Caco-2 (cell line): ENCODE measurements around the gene DPH2. TPM values are rescaled to one million over a fixed set of nuclear protein-coding genes. Genes with fewer than 3 reads are reported as not detected.

ENCODE experiments used
- BruUV-seq: library from RNA; stranded (reverse); fragments of 400-500 nt; replicated peaks from 2 replicates; lab custom pipeline; 2021; lab: Mats Ljungman, UMichigan
- CTCF ChIA-PET: fragments of 300-600 bp; sonication (Branson Sonifier 250); formaldehyde crosslinking; loops from one replicate; lab custom pipeline; 2022; ENCODE audit warnings: antibody characterized with exemption; lab: Charles Lee
- POLR2A ChIA-PET: fragments of 300-600 bp; sonication (Branson Sonifier 250); formaldehyde crosslinking; loops from one replicate; lab custom pipeline; 2022; ENCODE audit warnings: antibody characterized with exemption; lab: Charles Lee
- DNase-seq, 2 experiments: peaks; one replicate each; pipeline versions ENCODE4 v3.0.0 to v3.0.0-alpha.2; 2020 to 2022
- H3K27me3 ChIP-seq: replicated peaks from 2 replicates; pipeline ENCODE4 v1.6.0; 2011; ENCODE audit warnings: low read length; ENCODE audit not compliant: control insufficient read depth, insufficient read depth
- H3K36me3 ChIP-seq: 2 replicates; pipeline ENCODE4 v1.5.1; 2011; ENCODE audit warnings: low read length; ENCODE audit not compliant: control insufficient read depth, insufficient read depth
- H3K4me1 ChIP-seq: fragments of 250-450 bp; sonication (Bioruptor Pico); 2 replicates; pipeline ENCODE4 v1.5.1; 2020; ENCODE audit warnings: mild to moderate bottlenecking
- H3K4me3 ChIP-seq: 2 replicates; pipeline ENCODE4 v1.5.1; 2011; ENCODE audit warnings: low read depth, mild to moderate bottlenecking, control low read depth, low read length
- H3K9me3 ChIP-seq: fragments of 250-450 bp; sonication (Bioruptor Pico); 2 replicates; pipeline ENCODE4 v1.5.1; 2020; ENCODE audit warnings: mild to moderate bottlenecking, moderate library complexity
- H3K27ac Mint-ChIP-seq: one replicate; pipeline ENCODE4 v1.8.0; 2022; ENCODE audit warnings: mixed read lengths; ENCODE audit not compliant: unreplicated experiment
- H3K27me3 Mint-ChIP-seq: one replicate; pipeline ENCODE4 v1.8.0; 2022; ENCODE audit warnings: mixed read lengths; ENCODE audit not compliant: insufficient read depth, unreplicated experiment
- H3K36me3 Mint-ChIP-seq: one replicate; pipeline ENCODE4 v1.8.0; 2022; ENCODE audit warnings: mild to moderate bottlenecking, mixed read lengths; ENCODE audit not compliant: insufficient read depth, unreplicated experiment
- H3K4me1 Mint-ChIP-seq: one replicate; pipeline ENCODE4 v1.8.0; 2022; ENCODE audit warnings: low read depth, mixed read lengths; ENCODE audit not compliant: unreplicated experiment
- H3K4me3 Mint-ChIP-seq: one replicate; pipeline ENCODE4 v1.8.0; 2022; ENCODE audit warnings: mild to moderate bottlenecking, moderate library complexity, mixed read lengths; ENCODE audit not compliant: unreplicated experiment
- H3K9me3 Mint-ChIP-seq: one replicate; pipeline ENCODE4 v1.8.0; 2022; ENCODE audit warnings: mixed read lengths; ENCODE audit not compliant: unreplicated experiment
- CTCF ChIP-seq, 2 experiments: fragments of 200-600 bp in 1 of 2; IDR thresholded peaks; 1 replicate in 1 of 2; 2 replicates in 1 of 2; pipeline versions ENCODE4 v1.5.1 to v1.8.0; 2011 to 2022; ENCODE audit warnings: antibody characterized with exemption in 1 of 2, control low read depth in 1 of 2, inconsistent platforms in 1 of 2, low read depth in 1 of 2, low read length in 1 of 2, mild to moderate bottlenecking in 1 of 2, moderate library complexity in 1 of 2; ENCODE audit not compliant: insufficient read depth in 1 of 2, severe bottlenecking in 1 of 2, unreplicated experiment in 1 of 2
- intact Hi-C: fragments of 100-400 bp; cut with micrococcal nuclease; formaldehyde crosslinking; loops from one replicate; pipeline ENCODE4 v1.10.0; 2022; ENCODE audit not compliant: unreplicated experiment
- total RNA-seq: library from RNA; stranded (reverse); gene quantifications from 2 replicates; pipeline ENCODE4 v1.2.3, GENCODE V29; 2022

The DPH2 gene
- total RNA-seq, 1 experiment from 2014 or later = 29.0 TPM

DNA sequence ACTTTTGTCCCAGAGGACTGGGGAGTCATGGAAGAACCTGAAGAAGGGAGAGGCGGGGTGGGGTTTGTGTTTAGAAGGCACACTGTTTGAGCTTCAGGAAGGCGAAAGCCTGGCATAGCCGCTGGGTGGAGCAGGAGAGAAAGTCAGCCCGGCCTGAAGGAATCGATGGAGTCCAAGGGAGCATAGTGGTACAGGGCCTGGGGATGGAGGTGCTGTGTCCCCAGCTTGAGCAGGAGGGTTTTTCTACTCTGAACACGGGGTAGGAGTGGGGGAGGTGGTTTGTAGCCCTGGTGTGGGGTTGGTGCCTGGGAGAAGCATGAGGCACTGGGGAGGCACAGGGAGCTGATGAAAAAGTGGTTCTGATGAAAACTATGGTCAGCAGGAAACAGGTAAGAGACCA, 16.9 kb downstream of the DPH2 start:
- no peak for DNase-seq
- POLR2A ChIA-PET = no interaction called here
- Mint-ChIP-seq H3K9me3 (no peaks in the 10 kb centered on the region), H3K27me3 (no peaks in the 10 kb centered on the region), H3K27ac (peak overlapping the region; percentile 43), H3K4me1 (peaks cover 23% of the 10 kb centered on the region), H3K36me3 (peaks cover 19% of the 10 kb centered on the region), H3K4me3 (no peak overlapping the region)
- no peaks in the 10 kb centered on the region for H3K27me3 ChIP-seq
- no peak for TF ChIP-seq CTCF (IDR thresholded peaks at IDR 0.05; ENCODE audit: insufficient read depth in 1 of 2, low read depth in 1 of 2, low read length in 1 of 2, severe bottlenecking in 1 of 2, unreplicated experiment in 1 of 2)
- intact Hi-C loops = no loop called here
- no peaks in the 10 kb centered on the region for H3K9me3 ChIP-seq
- no peaks in the 10 kb centered on the region; the same call in 1 of the 2 replicates for H3K36me3 ChIP-seq
- no TSS peak for BruUV-seq
- peaks cover 13% of the 10 kb centered on the region; the same call in 1 of the 2 replicates for H3K4me1 ChIP-seq
- CTCF ChIA-PET = no interaction called here
- no peak overlapping the region for H3K4me3 ChIP-seq

- peaks cover 26% of the 10 kb centered on the region for H3K36me3 Mint-ChIP-seq
- ChIA-PET CTCF (no interaction called here), POLR2A (no interaction called here)
- peak overlapping the region; percentile 27 for H3K27ac Mint-ChIP-seq
- no peak for DNase-seq
- intact Hi-C loops = no loop called here
- H3K4me3 ChIP-seq = no peak overlapping the region
- no peak for TF ChIP-seq CTCF (IDR thresholded peaks at IDR 0.05; ENCODE audit: insufficient read depth in 1 of 2, low read depth in 1 of 2, low read length in 1 of 2, severe bottlenecking in 1 of 2, unreplicated experiment in 1 of 2)
- no peaks in the 10 kb centered on the region for H3K27me3 Mint-ChIP-seq
- peaks cover 23% of the 10 kb centered on the region for H3K4me1 Mint-ChIP-seq
- no TSS peak for BruUV-seq
- no peaks in the 10 kb centered on the region; the same call in 1 of the 2 replicates for H3K36me3 ChIP-seq
- no peaks in the 10 kb centered on the region for H3K27me3 ChIP-seq
- H3K9me3 Mint-ChIP-seq = no peaks in the 10 kb centered on the region
- peaks cover 13% of the 10 kb centered on the region; the same call in 1 of the 2 replicates for H3K4me1 ChIP-seq
- H3K4me3 Mint-ChIP-seq = no peak overlapping the region
- no peaks in the 10 kb centered on the region for H3K9me3 ChIP-seq
Measured at GRCh38 chr1:43987159-43987902, 17.5 kb downstream of the DPH2 start.

DNA sequence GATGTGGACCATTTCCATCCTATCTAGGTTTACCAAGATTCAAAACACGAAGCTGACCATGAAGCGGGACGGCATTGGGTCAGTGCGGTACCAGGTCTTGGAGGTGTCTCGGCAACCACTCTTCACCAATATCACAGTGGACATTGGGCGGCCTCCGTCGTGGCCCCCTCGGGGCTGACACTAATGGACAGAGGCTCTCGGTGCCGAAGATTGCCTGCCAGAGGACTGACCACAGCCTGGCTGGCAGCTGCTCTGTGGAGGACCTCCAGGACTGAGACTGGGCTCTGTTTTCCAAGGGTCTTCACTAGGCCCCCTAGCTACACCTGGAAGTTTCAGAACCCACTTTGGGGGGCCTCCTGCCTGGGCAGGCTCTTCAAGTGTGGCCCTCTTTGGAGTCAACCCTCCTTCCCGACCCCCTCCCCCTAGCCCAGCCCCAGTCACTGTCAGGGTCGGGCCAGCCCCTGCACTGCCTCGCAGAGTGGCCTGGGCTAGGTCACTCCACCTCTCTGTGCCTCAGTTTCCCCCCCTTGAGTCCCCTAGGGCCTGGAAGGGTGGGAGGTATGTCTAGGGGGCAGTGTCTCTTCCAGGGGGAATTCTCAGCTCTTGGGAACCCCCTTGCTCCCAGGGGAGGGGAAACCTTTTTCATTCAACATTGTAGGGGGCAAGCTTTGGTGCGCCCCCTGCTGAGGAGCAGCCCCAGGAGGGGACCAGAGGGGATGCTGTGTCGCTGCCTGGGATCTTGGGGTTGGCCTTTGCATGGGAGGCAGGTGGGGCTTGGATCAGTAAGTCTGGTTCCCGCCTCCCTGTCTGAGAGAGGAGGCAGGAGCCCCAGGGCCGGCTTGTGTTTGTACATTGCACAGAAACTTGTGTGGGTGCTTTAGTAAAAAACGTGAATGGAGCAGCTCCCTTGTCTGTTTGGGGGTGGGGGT, 20.7 kb downstream of the DPH2 start:
- H3K4me1 ChIP-seq = peaks cover 13% of the 10 kb centered on the region; the same call in 1 of the 2 replicates
- H3K36me3 ChIP-seq = no peaks in the 10 kb centered on the region; the same call in 1 of the 2 replicates
- Mint-ChIP-seq H3K4me3 (peak overlapping the region; percentile 94), H3K4me1 (peaks cover 29% of the 10 kb centered on the region), H3K9me3 (no peaks in the 10 kb centered on the region), H3K36me3 (peaks cover 31% of the 10 kb centered on the region), H3K27me3 (no peaks in the 10 kb centered on the region), H3K27ac (peak overlapping the region; percentile 91)
- no peak for TF ChIP-seq CTCF (IDR thresholded peaks at IDR 0.05; ENCODE audit: insufficient read depth in 1 of 2, low read depth in 1 of 2, low read length in 1 of 2, severe bottlenecking in 1 of 2, unreplicated experiment in 1 of 2)
- H3K4me3 ChIP-seq = peak overlapping the region; percentile 57
- POLR2A ChIA-PET = no interaction called here
- H3K9me3 ChIP-seq = no peaks in the 10 kb centered on the region
- CTCF ChIA-PET = interaction anchor here (1.0 kb wide), 1 partner anchor 43 kb away, joined by 3 read pairs; the partner anchor contains the start of gene IPO13
- intact Hi-C loops = loop anchor here (2.0 kb wide), 2 partner anchors 16 to 228 kb away; partner anchors contain the start of gene ATP6V0B
- BruUV-seq = no TSS peak
- peak in 1 of 2 experiments; percentile 26 for DNase-seq
- no peaks in the 10 kb centered on the region for H3K27me3 ChIP-seq
